H1 (cell line): ENCODE data around the gene FMNL2. TPM values are rescaled to one million over a fixed set of nuclear protein-coding genes. Genes with fewer than 3 reads are reported as not detected.

ENCODE experiments used
- CTCF ChIA-PET: fragments of 300-600 bp; sonication (Branson Sonifier 250); formaldehyde crosslinking; loops from one replicate; lab custom pipeline; 2021; ENCODE audit not compliant: partially characterized antibody; lab: Charles Lee
- POLR2A ChIA-PET: fragments of 300-600 bp; sonication (Branson Sonifier 250); formaldehyde crosslinking; loops from one replicate; lab custom pipeline; 2021; ENCODE audit warnings: inconsistent platforms; ENCODE audit not compliant: partially characterized antibody; lab: Charles Lee
- DNase-seq, 2 experiments: peaks; one replicate each; pipeline versions ENCODE4 v3.0.0 to v3.0.0-alpha.2; 2010 to 2022; ENCODE audit warnings: low spot score in 2 of 2, low read depth in 1 of 2, mixed read lengths in 1 of 2
- FAIRE-seq: peaks from 2 replicates; lab custom pipeline; 2011; peaks lifted over from hg19 to GRCh38; lab: Jason Lieb, UNC
- H2AFZ ChIP-seq: 2 replicates; pipeline ENCODE4 v1.8.1; 2012; ENCODE audit warnings: low read length, inconsistent platforms
- H2AK5ac ChIP-seq: 2 replicates; pipeline ENCODE4 v1.6.1; 2013; ENCODE audit warnings: low read depth, low read length
- H2BK120ac ChIP-seq: replicated peaks from 2 replicates; pipeline ENCODE3; 2013; ENCODE audit warnings: low read depth, low read length, inconsistent platforms
- H2BK12ac ChIP-seq: 2 replicates; pipeline ENCODE4 v1.6.1; 2013; ENCODE audit warnings: low read depth, low read length
- H2BK15ac ChIP-seq: 2 replicates; pipeline ENCODE4 v1.6.1; 2013; ENCODE audit warnings: low read length
- H2BK20ac ChIP-seq: 2 replicates; pipeline ENCODE4 v1.6.1; 2013; ENCODE audit warnings: low read length
- H2BK5ac ChIP-seq: 2 replicates; pipeline ENCODE4 v1.6.1; 2013; ENCODE audit warnings: low read depth, low read length
- H3K14ac ChIP-seq: 2 replicates; pipeline ENCODE4 v1.6.1; 2013; ENCODE audit warnings: inconsistent platforms; ENCODE audit not compliant: insufficient read length
- H3K18ac ChIP-seq: 2 replicates; pipeline ENCODE4 v1.6.1; 2013; ENCODE audit warnings: low read length; ENCODE audit errors: extremely low read depth
- H3K23ac ChIP-seq: 2 replicates; pipeline ENCODE4 v1.6.1; 2013; ENCODE audit warnings: inconsistent platforms; ENCODE audit not compliant: insufficient read length
- H3K23me2 ChIP-seq: 2 replicates; pipeline ENCODE4 v1.6.1; 2013; ENCODE audit warnings: low read depth, low read length
- H3K27ac ChIP-seq: 2 replicates; pipeline ENCODE4 v1.6.1; 2011; ENCODE audit warnings: low read depth, low read length, inconsistent platforms
- H3K27me3 ChIP-seq, 4 experiments: replicated peaks in 1 of 4; 1 replicate in 1 of 4; 2 replicates in 3 of 4; pipeline versions ENCODE4 v1.6.1 to v1.8.1; 2011 to 2013; ENCODE audit warnings: low read length in 3 of 4, mild to moderate bottlenecking in 3 of 4, inconsistent platforms in 2 of 4, mixed read lengths in 2 of 4, moderate library complexity in 1 of 4; ENCODE audit not compliant: control insufficient read depth in 3 of 4, insufficient read depth in 3 of 4; ENCODE audit errors: extremely low read depth in 1 of 4
- H3K36me3 ChIP-seq, 4 experiments: 2 replicates each; pipeline versions ENCODE4 v1.6.1 to v1.8.1; 2011 to 2013; ENCODE audit warnings: mild to moderate bottlenecking in 4 of 4, low read length in 3 of 4, moderate library complexity in 2 of 4, control low read depth in 1 of 4, inconsistent platforms in 1 of 4; ENCODE audit not compliant: insufficient read depth in 4 of 4, control insufficient read depth in 2 of 4
- H3K4ac ChIP-seq: replicated peaks from 2 replicates; pipeline ENCODE3; 2013; ENCODE audit warnings: low read length, low read depth, mixed read lengths, inconsistent platforms; ENCODE audit not compliant: insufficient read length
- H3K4me1 ChIP-seq, 4 experiments: replicated peaks in 1 of 4; 1 replicate in 1 of 4; 2 replicates in 3 of 4; pipeline versions ENCODE4 v1.6.1 to v1.8.1; 2011 to 2013; ENCODE audit warnings: low read length in 3 of 4, inconsistent platforms in 2 of 4, mixed read lengths in 1 of 4; ENCODE audit not compliant: insufficient read depth in 4 of 4, control insufficient read depth in 3 of 4
- H3K4me2 ChIP-seq, 2 experiments: 2 replicates each; pipeline versions ENCODE4 v1.6.1 to v1.8.1; 2011 to 2013; ENCODE audit warnings: low read depth in 2 of 2, low read length in 2 of 2, control low read depth in 1 of 2, inconsistent platforms in 1 of 2, mild to moderate bottlenecking in 1 of 2; ENCODE audit not compliant: insufficient read depth in 1 of 2
- H3K4me3 ChIP-seq, 4 experiments: fragments of 200-600, 300-600 bp in 1 of 4; sonication (generic), shearing (Covaris generic), sonication (Bioruptor Twin) in 1 of 4; 2 replicates each; pipeline versions ENCODE4 v1.5.1 to v1.8.1; 2011 to 2016; ENCODE audit warnings: low read length in 4 of 4, low read depth in 3 of 4, control low read depth in 2 of 4, inconsistent platforms in 2 of 4, mild to moderate bottlenecking in 2 of 4, mixed read lengths in 1 of 4, moderate library complexity in 1 of 4; ENCODE audit not compliant: insufficient read depth in 2 of 4; ENCODE audit errors: extremely low read depth in 1 of 4
- H3K56ac ChIP-seq: replicated peaks from 2 replicates; pipeline ENCODE3; 2013; ENCODE audit warnings: low read depth, mild to moderate bottlenecking, mixed read lengths, low read length, inconsistent platforms; ENCODE audit not compliant: insufficient read length
- H3K79me1 ChIP-seq: 2 replicates; pipeline ENCODE4 v1.6.1; 2013; ENCODE audit warnings: low read depth, low read length, control low read depth
- H3K79me2 ChIP-seq, 2 experiments: 2 replicates each; pipeline versions ENCODE4 v1.6.1 to v1.8.1; 2012 to 2013; ENCODE audit warnings: low read length in 2 of 2, mild to moderate bottlenecking in 2 of 2, inconsistent platforms in 1 of 2; ENCODE audit not compliant: insufficient read depth in 2 of 2, control insufficient read depth in 1 of 2
- H3K9ac ChIP-seq, 4 experiments: replicated peaks in 1 of 4; 1 replicate in 1 of 4; 2 replicates in 3 of 4; pipeline versions ENCODE4 v1.6.1 to v1.8.1; 2011 to 2013; ENCODE audit warnings: low read depth in 3 of 4, low read length in 3 of 4, control low read depth in 2 of 4, mild to moderate bottlenecking in 2 of 4, moderate library complexity in 2 of 4, inconsistent platforms in 1 of 4; ENCODE audit errors: extremely low read depth in 1 of 4
- H3K9me3 ChIP-seq, 2 experiments: 2 replicates each; pipeline versions ENCODE4 v1.6.1 to v1.8.1; 2012 to 2013; ENCODE audit warnings: mild to moderate bottlenecking in 2 of 2, moderate library complexity in 2 of 2, control low read depth in 1 of 2, inconsistent platforms in 1 of 2, low read depth in 1 of 2, low read length in 1 of 2, mixed read lengths in 1 of 2; ENCODE audit not compliant: insufficient read depth in 2 of 2
- H4K20me1 ChIP-seq, 2 experiments: replicated peaks in 1 of 2; 2 replicates each; pipeline versions ENCODE3 to v1.8.1; 2011 to 2013; ENCODE audit warnings: inconsistent platforms in 2 of 2, low read length in 2 of 2, mild to moderate bottlenecking in 1 of 2; ENCODE audit not compliant: insufficient read depth in 2 of 2, control insufficient read depth in 1 of 2
- H4K5ac ChIP-seq: 2 replicates; pipeline ENCODE4 v1.6.1; 2013; ENCODE audit warnings: low read length, low read depth, mixed read lengths, inconsistent platforms; ENCODE audit not compliant: insufficient read length
- H4K8ac ChIP-seq: 2 replicates; pipeline ENCODE4 v1.8.0; 2013; ENCODE audit warnings: mild to moderate bottlenecking, moderate library complexity, low read length, inconsistent platforms; ENCODE audit not compliant: insufficient read depth; ENCODE audit errors: extremely low read depth
- H4K91ac ChIP-seq: replicated peaks from 2 replicates; pipeline ENCODE3; 2013; ENCODE audit warnings: low read length, mixed read lengths, inconsistent platforms; ENCODE audit not compliant: insufficient read length
- CBX8 ChIP-seq: fragments of 300-800, 300-1000 bp; sonication (generic); IDR thresholded peaks from 2 replicates; pipeline ENCODE4 v1.7.1; 2016; ENCODE audit warnings: low read depth, low read length, borderline replicate concordance
- CHD2 ChIP-seq: IDR thresholded peaks from 2 replicates; pipeline ENCODE4 v1.6.1; 2012; ENCODE audit warnings: low read length, improper control_type of control experiment
- CREB1 ChIP-seq: IDR thresholded peaks from 2 replicates; pipeline ENCODE4 v1.6.1; 2012; ENCODE audit warnings: inconsistent platforms
- EZH2 ChIP-seq: fragments of 200-600 bp; sonication (generic); IDR thresholded peaks from 2 replicates; pipeline ENCODE4 v1.7.1; 2012; ENCODE audit warnings: low read depth, mild to moderate bottlenecking, moderate library complexity, low read length, inconsistent platforms; ENCODE audit not compliant: severe bottlenecking
- FOSL1 ChIP-seq: IDR thresholded peaks from 2 replicates; pipeline ENCODE4 v1.6.1; 2011; ENCODE audit warnings: mild to moderate bottlenecking, low read depth, low read length, moderate library complexity; ENCODE audit not compliant: insufficient read depth
- GABPA ChIP-seq: IDR thresholded peaks from 2 replicates; pipeline ENCODE4 v1.6.1; 2011; ENCODE audit warnings: mild to moderate bottlenecking, low read length, moderate library complexity, borderline replicate concordance; ENCODE audit not compliant: insufficient read depth
- GTF2F1 ChIP-seq: IDR thresholded peaks from 2 replicates; pipeline ENCODE4 v1.6.1; 2012; ENCODE audit warnings: low read depth, low read length, improper control_type of control experiment, borderline replicate concordance
- HDAC6 ChIP-seq: IDR thresholded peaks from one replicate; pipeline ENCODE4 v1.7.1; 2012; ENCODE audit warnings: low read depth, mild to moderate bottlenecking, inconsistent platforms, low read length, moderate library complexity
- POLR2A ChIP-seq, 2 experiments: IDR thresholded peaks; 1 replicate in 1 of 2; 2 replicates in 1 of 2; pipeline ENCODE4 v1.6.1; 2011; ENCODE audit warnings: low read depth in 2 of 2, low read length in 2 of 2, mild to moderate bottlenecking in 2 of 2; ENCODE audit errors: control extremely low read depth in 1 of 2
- POLR2AphosphoS5 ChIP-seq: IDR thresholded peaks from 2 replicates; pipeline ENCODE4 v1.6.1; 2011; ENCODE audit warnings: low read depth, low read length
- POU5F1 ChIP-seq: IDR thresholded peaks from 2 replicates; pipeline ENCODE4 v1.6.1; 2011; ENCODE audit warnings: low read depth, mild to moderate bottlenecking, low read length, moderate library complexity
- RFX5 ChIP-seq: IDR thresholded peaks from 2 replicates; pipeline ENCODE4 v1.6.1; 2011; ENCODE audit warnings: low read depth, low read length, improper control_type of control experiment, borderline replicate concordance
- RNF2 ChIP-seq: fragments of 200-900, 300-1000 bp; sonication (generic); IDR thresholded peaks from 2 replicates; pipeline ENCODE4 v1.7.1; 2016; ENCODE audit warnings: borderline replicate concordance, low read depth, mild to moderate bottlenecking, antibody characterized with exemption, low read length; ENCODE audit not compliant: poor library complexity, severe bottlenecking; ENCODE audit errors: missing control alignments
- SIRT6 ChIP-seq: IDR thresholded peaks from one replicate; pipeline ENCODE4 v1.7.1; 2012; ENCODE audit warnings: low read length, inconsistent platforms
- SP1 ChIP-seq: IDR thresholded peaks from 2 replicates; pipeline ENCODE4 v1.6.1; 2011; ENCODE audit warnings: low read depth, low read length
- WGBS, 2 experiments: shearing (Covaris generic) in 1 of 2; methylation state at CpG; one replicate each; pipeline versions ENCODE4 v1.1.6 to v1.1.7; 2013 to 2015; ENCODE audit warnings: low lambda C conversion rate in 2 of 2, mixed read lengths in 2 of 2, inconsistent platforms in 1 of 2, low coverage in 1 of 2, missing lambda C conversion rate in 1 of 2; ENCODE audit not compliant: insufficient replicate concordance in 2 of 2, insufficient coverage in 1 of 2, insufficient read length in 1 of 2; ENCODE audit errors: extremely low coverage in 1 of 2, missing lambda C conversion rate in 1 of 2; 5-methylcytosine and 5-hydroxymethylcytosine counted together
- polyA plus RNA-seq, 7 experiments: library from polyadenylated mRNA; depleted of rRNA in 3 of 7; stranded (reverse) in 5 of 7; unstranded in 2 of 7; fragments of >200 nt in 5 of 7; fragments of 200-250 nt in 2 of 7; gene quantifications; 1 replicate in 5 of 7; 2 replicates in 1 of 7; 4 replicates in 1 of 7; pipeline versions ENCODE4 v1.2.1 to v1.2.3, GENCODE V29; 2011 to 2013; ENCODE audit warnings: missing spikeins in 2 of 7, mixed read lengths in 2 of 7
- total RNA-seq: library from RNA; stranded (reverse); fragmentation: NEBNext Ultra II Directional; extraction: Animal tissue kit (Norgen Biotek cat#: 25700); gene quantifications from 2 replicates; pipeline ENCODE4 v1.2.1, GENCODE V29; 2021

The FMNL2 gene
- total and polyA plus RNA-seq, 2 of the 8 experiments (the other 6 are each of a cell fraction or from before 2014, with no cell fraction given) = 15.5 to 45.1 TPM

GRCh38 chr2:152386266-152386665 lies 51.3 kb downstream of the FMNL2 start:
- H2AFZ ChIP-seq = no peak overlapping the region
- H2BK5ac ChIP-seq = no peak overlapping the region
- peaks cover 5% of the 10 kb centered on the region; the same call in 1 of the 2 replicates for H3K79me1 ChIP-seq
- FAIRE-seq (no peak), DNase-seq (no peak)
- peaks cover 0 to 5% (median 2%) of the 10 kb centered on the region in 4 experiments; a peak in 3 of 7 replicates for H3K4me1 ChIP-seq
- H4K8ac ChIP-seq = no peak overlapping the region
- H3K9ac ChIP-seq = no peak overlapping the region
- H3K27me3 ChIP-seq = no peaks in the 10 kb centered on the region
- H3K4ac ChIP-seq = no peak overlapping the region
- no peak overlapping the region for H2BK12ac ChIP-seq
- no peak overlapping the region for H3K18ac ChIP-seq
- POLR2A ChIA-PET = no interaction called here
- no peak overlapping the region for H2BK20ac ChIP-seq
- 80% methylated on average over 1 of the region's 1 CpG; no CpG with 5 or more reads in 1 of the 2 experiments for WGBS, 2 experiments
- H3K9me3 ChIP-seq = no peaks in the 10 kb centered on the region
- H3K56ac ChIP-seq = no peak overlapping the region
- H3K79me2 ChIP-seq = peaks cover 2 to 85% of the 10 kb centered on the region in 2 experiments; a peak in 3 of 4 replicates
- CTCF ChIA-PET = interaction anchor here (0.8 to 2.3 kb wide), 4 partner anchors 9 to 63 kb away, joined by 3 to 6 read pairs (median 4); no protein-coding TSS in a partner anchor
- no peak overlapping the region for H3K23ac ChIP-seq
- no peak overlapping the region for H2BK15ac ChIP-seq
- no peak overlapping the region for H2BK120ac ChIP-seq
- no peak overlapping the region for H3K27ac ChIP-seq
- H3K4me3 ChIP-seq = no peak overlapping the region
- H3K23me2 ChIP-seq = no peaks in the 10 kb centered on the region
- no peak overlapping the region for H3K4me2 ChIP-seq
- H3K14ac ChIP-seq = no peak overlapping the region
- H3K36me3 ChIP-seq = no peaks in the 10 kb centered on the region
- no peak overlapping the region for H4K91ac ChIP-seq
- H4K20me1 ChIP-seq = peaks cover 3 to 8% of the 10 kb centered on the region in 2 experiments
- no peak overlapping the region for H4K5ac ChIP-seq
- H2AK5ac ChIP-seq = no peak overlapping the region
- TF ChIP-seq POLR2AphosphoS5 = no peak
- TF ChIP-seq RFX5 = no peak
- no peak for TF ChIP-seq RNF2
- TF ChIP-seq FOSL1 = no peak
- TF ChIP-seq SP1 = no peak
- no peak for TF ChIP-seq HDAC6
- no peak for TF ChIP-seq EZH2
- TF ChIP-seq GABPA = no peak
- TF ChIP-seq GTF2F1 = no peak
- no peak for TF ChIP-seq POLR2A (IDR thresholded peaks at IDR 0.05; ENCODE audit: control extremely low read depth in 1 of 2, low read depth in 2 of 2, low read length in 2 of 2)
- no peak for TF ChIP-seq SIRT6
- no peak for TF ChIP-seq CREB1
- TF ChIP-seq CHD2 = no peak
- TF ChIP-seq CBX8 = no peak
- no peak for TF ChIP-seq POU5F1
